ENCODE results near the gene R3HDM2.

GRCh38 chr12:57280211-57281062 is 150.4 kb downstream of the R3HDM2 start:
- TF ChIP-seq CTCF (IDR thresholded peaks at IDR 0.05) (no peak), POLR2A (IDR thresholded peaks at IDR 0.05; ENCODE audit: low read depth) (no peak)

Data from esophagus muscularis mucosa (tissue), 3 donors.